GM15510 (cell line): ENCODE data around the gene MYOG.

Experiments
- POLR2A ChIP-seq: IDR thresholded peaks from 3 replicates; pipeline ENCODE4 v1.6.1; 2011; ENCODE audit warnings: borderline replicate concordance; ENCODE audit not compliant: insufficient read length; ENCODE audit errors: extremely low read depth

The MYOG gene

DNA sequence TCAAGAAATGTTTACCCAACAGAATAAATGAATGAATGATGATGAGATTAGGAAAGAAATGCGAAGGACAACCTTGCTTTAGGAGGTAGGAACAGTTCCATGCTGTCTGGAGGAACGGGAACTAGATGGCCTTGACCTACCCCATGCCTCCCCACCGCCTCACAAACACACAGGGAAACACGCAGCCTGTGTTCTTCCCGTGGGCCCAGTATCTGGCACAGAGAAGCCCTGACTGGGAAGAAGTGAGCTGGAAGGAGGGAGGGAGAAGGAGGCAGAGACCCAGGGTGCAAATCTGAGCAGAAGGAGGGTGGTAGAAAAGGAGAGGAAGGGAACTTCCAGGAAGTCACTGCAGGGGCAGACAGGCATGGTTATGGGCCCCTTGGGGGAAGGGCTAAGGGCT lies 38.2 kb upstream of the MYOG start:
- no peak for TF ChIP-seq POLR2A

DNA sequence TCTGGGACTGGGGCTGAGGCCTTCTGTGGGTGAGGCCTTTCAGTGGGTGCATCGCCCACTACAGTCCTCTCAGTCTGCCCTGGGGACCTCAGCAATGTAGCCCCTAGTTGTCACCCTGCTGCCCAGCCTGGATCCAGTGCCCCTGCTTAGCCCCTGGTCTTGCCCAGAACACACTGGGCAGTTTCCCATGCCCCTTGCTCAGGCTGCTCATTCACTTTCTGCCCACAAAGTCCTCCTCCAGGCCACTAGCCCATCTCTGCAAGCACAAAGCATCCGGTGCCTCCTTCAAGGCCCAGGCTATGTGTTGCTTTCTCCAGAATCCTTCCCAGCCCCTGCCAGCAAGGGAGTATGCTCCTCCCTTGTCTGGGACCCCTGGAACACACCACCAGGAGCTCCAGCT lies 36.3 kb upstream of the MYOG start:
- TF ChIP-seq POLR2A: no peak

DNA sequence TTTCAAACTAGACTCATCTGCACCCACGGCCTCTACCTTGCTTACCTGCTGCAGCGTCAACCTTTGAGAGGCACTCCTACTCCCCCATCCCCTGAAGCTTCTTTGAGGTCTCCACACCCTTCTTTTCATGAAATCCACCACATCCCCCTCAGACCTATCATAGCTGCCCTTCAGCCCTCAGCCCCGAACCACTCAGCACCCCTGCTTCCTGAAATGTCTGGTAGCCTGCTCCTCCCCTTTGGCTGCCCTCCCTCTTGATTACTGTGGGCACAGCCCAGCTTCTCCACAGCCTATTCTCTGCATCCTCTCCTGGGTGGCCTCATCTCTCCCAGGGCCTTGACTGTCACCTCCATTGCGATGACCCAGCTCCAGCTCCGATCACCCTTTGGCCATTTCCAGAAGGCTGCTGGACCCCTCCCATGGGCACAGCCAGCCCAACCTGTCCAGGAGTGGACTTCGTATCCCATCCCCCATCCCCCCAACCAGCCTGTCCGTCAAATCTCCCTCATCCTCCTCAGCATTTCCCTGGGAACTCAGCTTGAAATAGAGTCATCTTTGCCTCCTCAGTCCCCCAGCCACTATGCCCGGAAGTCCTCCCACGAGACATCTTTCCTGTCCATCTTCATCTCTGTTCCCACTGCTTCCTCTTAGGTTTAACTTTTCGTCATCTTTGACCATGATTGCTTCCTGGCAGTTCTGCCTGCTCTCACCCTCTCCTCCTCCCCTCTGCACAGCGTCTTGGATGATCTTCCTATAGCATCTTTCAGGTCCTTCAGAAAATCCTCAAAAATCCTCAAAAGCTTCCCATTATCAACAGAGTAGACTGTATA lies 35.6 kb upstream of the MYOG start:
- no peak for TF ChIP-seq POLR2A

DNA sequence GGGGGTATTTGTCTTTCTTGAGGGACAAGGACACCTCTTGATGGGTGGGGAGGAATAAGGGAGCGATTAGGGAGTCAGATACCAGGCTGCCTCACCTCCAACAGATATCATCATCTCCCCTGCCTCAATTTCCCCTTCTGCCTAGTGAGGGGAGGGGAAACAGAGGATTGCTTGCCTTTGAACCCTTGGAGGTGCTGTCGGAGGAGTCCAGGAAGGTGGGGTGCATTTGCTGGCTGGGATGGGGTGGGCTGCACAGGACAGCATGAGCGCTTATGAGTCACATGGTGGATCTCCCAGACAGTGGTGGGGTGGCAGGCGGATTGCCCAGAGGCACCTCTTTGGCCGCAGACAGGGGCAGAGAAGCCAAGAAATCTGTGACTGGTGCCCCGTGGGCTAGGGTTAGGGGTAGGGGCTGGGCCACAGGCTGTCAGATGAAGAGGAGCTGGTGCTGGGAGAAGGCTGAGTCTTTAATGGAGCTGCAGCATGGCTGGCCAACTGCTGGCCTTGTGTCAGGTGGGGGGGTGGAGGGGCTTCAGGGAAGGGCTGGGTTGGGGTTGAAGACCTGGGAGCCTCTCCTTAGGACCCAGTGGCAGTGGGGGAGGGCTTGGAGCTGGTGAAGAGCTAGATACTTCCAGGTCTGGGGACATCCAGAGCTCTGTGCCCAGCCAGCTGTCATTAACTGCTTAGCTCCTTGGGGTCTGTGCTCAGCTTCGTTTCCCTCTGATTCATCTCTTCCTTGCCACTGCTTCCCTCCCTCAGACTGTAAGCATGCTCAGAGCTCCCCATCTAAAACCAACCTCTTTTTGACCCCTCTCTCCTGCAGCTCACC lies 34.7 kb upstream of the MYOG start:
- TF ChIP-seq POLR2A: no peak

DNA sequence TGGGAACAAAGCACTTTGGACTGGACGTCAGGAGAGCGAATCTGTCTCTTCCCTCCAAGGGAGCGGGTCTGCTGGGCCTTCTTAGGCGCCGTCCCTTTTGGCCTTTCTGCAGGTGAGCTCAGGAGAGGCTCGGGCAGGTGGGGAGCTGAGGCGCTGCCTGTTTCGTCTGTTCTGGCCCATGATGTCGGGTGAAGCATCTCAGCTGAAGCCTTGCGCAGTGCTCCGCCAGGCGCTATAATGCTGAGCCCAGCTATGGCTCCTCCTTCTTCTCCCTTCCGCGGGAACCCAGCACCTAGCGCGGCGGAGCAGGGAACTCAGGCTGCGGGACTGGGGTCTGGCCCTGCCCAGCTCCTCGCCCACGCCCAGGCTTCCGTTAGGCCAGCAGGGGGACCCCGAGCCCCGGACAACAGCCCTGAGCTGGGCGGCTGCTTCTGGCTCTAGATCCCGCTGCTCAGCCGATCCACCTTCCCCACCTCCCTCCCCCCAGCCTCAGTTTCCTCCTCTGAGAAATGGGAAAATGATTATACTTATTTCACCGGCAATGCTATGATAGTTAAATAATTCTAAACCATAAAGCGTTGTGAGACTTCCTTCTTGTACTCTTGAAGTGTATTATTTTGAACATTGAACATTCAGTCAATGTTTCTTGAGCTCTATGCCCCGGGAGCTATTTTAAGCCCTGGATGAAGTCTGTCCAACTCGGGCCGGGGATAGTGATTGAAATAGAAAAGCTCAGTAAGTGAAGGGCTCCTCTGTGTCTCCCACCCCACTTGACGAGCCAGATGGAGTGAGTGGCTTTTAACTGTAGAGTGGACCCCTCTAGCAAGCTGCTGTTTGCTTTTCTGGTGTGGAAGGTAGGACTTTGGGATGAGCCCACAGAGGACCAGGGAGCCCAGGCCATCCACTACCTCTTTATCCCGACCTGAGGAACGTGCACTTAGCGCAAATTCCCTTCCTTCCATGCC lies 32.1 kb upstream of the MYOG start:
- TF ChIP-seq POLR2A: no peak

DNA sequence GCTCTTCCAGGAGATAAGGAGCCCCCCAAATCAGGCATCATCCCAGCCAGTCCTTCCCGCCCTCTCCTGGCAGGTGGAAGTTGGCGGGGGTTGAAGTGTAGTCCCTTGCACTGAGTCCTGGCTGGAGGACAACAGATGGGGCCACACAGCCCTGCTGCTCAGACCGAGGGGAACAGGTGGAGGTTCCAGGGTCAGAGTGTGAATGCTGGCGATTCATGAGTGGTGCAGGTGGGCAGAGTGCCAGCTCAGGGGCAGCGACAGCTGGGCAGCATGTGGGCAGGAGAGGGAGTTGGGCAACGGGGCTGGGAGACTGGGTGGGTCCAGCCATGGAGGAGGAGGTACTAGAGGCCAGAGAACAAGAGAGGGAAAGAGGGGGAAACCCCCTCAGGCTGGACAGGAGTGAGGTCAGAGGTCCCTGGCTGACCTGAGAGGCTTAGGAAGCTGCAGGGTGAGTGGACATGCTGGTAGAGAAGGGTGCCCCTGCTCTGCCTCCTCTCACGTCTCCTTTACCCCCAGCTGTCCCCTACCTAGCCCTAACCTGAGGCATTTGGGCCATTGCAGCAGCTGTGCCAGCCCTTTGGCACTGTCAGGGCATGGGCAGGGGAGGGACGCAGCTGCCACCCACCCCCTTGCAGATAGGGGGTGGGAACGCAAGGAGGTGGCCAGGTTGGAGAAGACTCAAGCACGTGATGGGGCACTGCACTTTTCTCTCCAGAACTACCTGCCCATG lies 30.4 kb upstream of the MYOG start:
- no peak for TF ChIP-seq POLR2A

DNA sequence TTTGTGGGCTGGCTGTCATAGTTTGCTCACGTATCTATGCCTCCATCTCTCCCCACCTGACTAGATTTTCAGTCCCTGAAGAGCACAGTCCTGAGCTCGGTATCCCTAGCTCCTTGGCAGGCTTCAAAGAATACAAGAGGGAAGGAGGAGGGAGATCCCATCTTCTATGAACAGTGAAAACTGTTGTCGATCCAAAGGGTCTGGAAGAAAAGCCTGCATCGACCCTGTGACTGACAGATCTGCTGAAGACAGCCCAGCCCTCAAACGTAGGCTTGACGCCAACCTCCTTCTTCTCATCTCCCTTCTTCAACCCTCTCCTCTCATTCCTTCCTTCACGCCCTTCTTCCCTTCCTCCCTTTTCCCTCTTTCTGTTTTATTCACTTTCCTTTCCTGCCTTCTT lies 28.4 kb upstream of the MYOG start:
- no peak for TF ChIP-seq POLR2A

DNA sequence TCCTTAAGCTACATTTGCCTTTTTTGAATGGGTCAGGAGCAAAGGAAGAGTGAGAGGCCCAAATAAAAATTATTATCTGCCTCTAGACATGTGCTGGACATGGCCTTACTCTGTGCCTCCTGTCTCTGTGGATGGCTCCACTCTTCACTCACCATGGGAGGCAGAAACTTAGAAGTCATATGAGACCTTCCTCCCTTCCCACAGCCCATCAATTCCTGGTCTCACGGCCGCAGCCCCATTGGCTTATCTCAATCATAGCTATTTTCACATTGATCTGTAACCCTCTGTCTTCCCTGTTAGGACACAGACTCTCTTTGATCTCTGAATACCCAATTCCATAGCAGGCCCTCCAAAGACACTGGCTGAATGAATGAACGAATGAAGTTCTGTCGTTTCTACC lies 27.5 kb upstream of the MYOG start:
- TF ChIP-seq POLR2A: no peak

DNA sequence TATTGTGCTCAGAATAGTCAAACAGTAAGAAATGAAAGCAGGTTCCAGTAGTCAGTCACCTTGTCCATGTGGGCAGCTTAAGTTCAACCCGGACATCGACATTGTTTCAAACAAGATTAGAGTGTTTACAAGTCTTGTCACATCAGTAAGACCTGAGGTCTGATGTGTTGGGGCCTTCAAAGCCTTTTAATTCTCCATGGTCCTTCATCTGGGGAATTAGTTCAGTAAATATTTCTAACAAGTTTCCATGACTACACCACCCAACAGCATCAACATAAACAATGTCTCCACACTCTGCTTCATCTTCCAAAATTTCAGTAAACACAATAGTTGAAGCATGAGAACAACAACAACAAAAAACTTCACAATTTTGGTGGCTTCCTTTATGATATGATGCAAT lies 26.7 kb upstream of the MYOG start:
- TF ChIP-seq POLR2A: no peak

DNA sequence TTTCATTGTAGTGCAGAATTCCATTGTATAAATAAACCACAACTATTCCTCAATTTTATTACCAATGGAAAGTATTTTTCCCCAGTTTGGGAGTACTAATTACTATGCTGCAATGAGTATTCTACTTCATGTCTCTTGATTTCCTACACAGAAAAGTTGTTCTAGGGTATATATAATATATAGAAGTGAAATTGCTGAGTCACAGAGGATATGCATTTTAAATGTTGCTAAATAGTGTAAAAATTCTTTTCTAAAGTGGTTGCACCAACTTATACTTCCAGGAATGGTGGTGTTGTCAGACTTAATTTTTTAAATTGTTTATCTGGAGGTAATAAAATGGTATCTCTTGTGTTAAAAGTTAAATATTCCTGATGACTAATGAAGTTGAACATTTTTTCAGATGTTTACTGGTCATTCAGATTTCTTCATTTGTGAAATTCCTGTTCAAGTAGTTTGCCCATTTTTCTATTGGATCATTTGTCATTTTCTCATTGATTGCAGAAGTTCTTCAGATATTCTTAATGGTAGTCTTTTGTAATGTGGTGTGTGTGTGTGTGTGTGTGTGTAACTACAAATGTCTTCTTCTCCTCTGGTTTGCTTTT lies 19.1 kb upstream of the MYOG start:
- no peak for TF ChIP-seq POLR2A

DNA sequence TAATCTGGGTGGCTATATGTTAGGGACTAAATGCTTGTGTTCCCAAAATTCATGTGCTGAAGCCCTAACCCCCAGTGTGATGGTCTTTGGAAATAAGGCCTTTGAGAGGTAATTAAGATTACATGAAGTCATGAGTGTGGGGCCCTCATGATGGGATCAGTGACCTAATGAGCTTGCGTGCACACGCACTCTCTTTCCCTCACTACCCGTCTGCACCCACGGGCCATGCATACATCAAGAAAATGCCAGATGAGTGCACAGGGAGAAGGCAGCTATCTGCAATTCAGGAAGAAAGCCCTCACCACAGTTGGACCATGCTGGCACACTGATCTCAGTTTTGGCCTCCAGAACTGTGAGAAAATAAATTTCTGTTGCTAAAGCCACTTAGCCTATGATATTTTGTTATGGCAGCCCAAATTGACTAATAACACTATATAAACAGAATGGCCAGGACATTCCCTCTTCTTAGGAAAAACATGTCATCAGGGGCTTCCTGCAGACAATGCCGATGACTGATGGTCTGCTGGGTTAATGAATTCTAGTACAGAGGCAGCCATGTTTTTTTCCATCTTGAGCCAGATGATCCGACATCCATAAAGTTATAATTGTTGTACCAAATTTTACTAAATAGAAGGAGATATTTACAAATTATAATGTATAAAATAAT lies 18.1 kb upstream of the MYOG start:
- no peak for TF ChIP-seq POLR2A

DNA sequence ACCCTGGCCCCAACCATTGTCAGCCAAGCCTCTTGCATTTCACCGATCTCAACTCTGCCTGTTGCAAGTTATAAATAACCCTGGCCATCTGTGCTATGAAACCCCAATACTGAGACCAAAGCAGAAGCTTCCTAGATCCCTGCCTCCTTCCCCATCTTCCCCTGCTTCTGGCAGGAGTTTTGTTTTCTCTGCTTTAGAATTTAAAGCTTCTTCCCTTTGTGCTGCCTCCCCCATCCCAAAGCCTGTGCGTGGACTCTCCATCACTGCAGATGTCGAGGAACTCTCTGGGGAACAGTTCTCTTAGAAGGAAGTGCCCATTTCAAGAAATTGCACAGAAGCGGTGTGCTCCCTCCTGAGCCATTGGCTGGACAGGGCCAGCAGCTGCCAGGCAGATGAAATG lies 17.4 kb upstream of the MYOG start:
- no peak for TF ChIP-seq POLR2A
